Activated T-helper 2 cell treated with anti-CD3 and anti-CD28 coated beads, Interferon-gamma antibody, Interleukin-2, Interleukin-4, amounts not matched to agents 10 μg/mL and 5 μg/mL and 100 μg/mL, durations not matched to agents 14 hours and 24 hours and 36 hours (primary cell): Measurements from ENCODE around the gene DLG2. TPM values are rescaled to one million over a fixed set of nuclear protein-coding genes. Genes with fewer than 3 reads are reported as not detected.

ENCODE experiments used
- DNase-seq: peaks from one replicate; pipeline ENCODE4 v3.0.0; 2021; ENCODE audit warnings: low spot score
- H3K27ac Mint-ChIP-seq: one replicate; pipeline ENCODE4 v1.8.0; 2021; ENCODE audit warnings: mixed read lengths
- H3K27me3 Mint-ChIP-seq: one replicate; pipeline ENCODE4 v1.8.0; 2021; ENCODE audit warnings: low read depth, mixed read lengths
- H3K36me3 Mint-ChIP-seq: one replicate; pipeline ENCODE4 v1.8.0; 2021; ENCODE audit warnings: low read depth, mixed read lengths
- H3K4me1 Mint-ChIP-seq: one replicate; pipeline ENCODE4 v1.8.0; 2021; ENCODE audit warnings: low read depth, mixed read lengths
- H3K4me3 Mint-ChIP-seq: one replicate; pipeline ENCODE4 v1.8.0; 2021; ENCODE audit warnings: low read depth, mild to moderate bottlenecking, moderate library complexity, mixed read lengths
- H3K9me3 Mint-ChIP-seq: one replicate; pipeline ENCODE4 v1.8.0; 2021; ENCODE audit warnings: mixed read lengths
- intact Hi-C: fragments of 100-400 bp; cut with micrococcal nuclease; formaldehyde crosslinking; loops from one replicate; pipeline ENCODE4 v1.15.1; 2023
- total RNA-seq: library from RNA; stranded (reverse); gene quantifications from 2 replicates; pipeline ENCODE4 v1.2.3, GENCODE V29; 2022

The DLG2 gene
- total RNA-seq, 1 donor from 2014 or later, result 1.8 TPM

DNA sequence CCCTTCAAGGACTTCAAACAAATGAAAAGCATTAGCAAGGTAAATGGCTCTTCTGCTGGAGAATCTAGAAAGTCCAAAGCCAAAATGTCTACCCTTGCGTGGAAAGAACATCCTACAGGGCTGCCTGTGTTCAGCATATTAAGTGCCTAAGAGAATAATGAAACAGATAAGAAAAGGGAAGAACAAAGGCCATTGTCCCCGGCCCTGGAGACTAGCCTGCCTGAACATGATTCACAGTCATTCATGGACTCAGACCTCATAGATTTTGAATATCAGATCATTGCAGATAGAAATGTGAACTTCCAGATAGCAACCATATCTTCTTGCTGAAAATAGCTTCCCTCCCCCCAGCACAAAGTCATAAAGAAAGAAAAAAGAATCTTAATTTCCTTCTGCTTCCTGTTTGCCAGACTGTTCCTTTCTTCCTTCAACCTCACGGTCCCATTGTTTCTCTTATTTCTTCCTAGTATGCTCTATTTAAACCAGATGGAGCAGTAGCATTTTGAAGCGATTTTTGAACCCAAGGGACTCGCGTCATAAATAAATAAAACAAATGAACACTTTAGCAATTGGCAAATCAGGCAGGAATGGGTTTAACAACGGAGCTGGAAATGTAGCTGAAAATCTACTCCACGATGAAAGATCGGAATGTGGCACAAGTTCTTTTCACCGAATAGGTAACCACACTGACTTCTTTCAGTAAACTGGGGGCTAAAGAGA is 1932.8 kb downstream of the DLG2 start:
- no peaks in the 10 kb centered on the region for H3K4me1 Mint-ChIP-seq
- no peaks in the 10 kb centered on the region for H3K36me3 Mint-ChIP-seq
- no peaks in the 10 kb centered on the region for H3K27me3 Mint-ChIP-seq
- intact Hi-C loops, result no loop called here
- no peak overlapping the region for H3K27ac Mint-ChIP-seq
- no peak for DNase-seq
- no peaks in the 10 kb centered on the region for H3K9me3 Mint-ChIP-seq
- no peak overlapping the region for H3K4me3 Mint-ChIP-seq

DNA sequence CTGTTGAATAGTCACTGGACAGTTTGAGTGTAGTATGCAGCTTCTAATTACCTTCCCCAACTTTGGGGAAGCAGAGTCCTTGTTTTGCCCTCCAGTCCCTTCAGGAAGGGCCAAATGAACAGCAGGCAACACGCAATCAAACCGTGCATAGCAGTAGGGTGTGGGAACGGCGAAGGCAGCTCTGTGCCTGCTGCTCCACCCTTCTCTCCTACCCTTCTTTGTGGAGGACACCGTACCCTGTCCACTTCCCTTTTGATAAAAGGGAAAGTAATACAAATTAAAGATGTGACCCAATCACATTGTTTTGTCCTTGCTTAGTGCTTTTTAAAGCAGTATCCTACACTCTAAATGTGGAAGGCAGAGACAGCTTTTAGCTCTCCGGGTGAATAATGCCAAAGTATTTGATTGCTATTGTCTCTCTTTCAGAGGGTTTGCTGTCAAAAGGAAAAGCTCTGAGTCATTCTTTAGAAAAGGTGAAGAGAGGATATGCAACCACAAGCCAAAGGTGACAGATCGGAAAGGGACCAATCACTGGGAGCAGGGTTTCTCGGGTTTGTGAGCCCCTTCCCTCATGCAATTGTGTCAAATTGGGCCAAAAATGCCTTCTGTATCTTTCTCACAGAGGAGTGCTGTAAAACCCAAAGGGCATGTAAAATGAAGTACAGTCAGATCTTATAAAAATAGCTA is 1933.7 kb downstream of the DLG2 start:
- no peaks in the 10 kb centered on the region for H3K27me3 Mint-ChIP-seq
- intact Hi-C loops, result no loop called here

GRCh38 chr11:83692675-83693074 is 1934.5 kb downstream of the DLG2 start:
- no peaks in the 10 kb centered on the region for H3K36me3 Mint-ChIP-seq
- intact Hi-C loops, result no loop called here
- no peaks in the 10 kb centered on the region for H3K4me1 Mint-ChIP-seq
- H3K27ac Mint-ChIP-seq, result no peak overlapping the region
- DNase-seq, result no peak
- H3K9me3 Mint-ChIP-seq, result no peaks in the 10 kb centered on the region
- no peak overlapping the region for H3K4me3 Mint-ChIP-seq
- no peaks in the 10 kb centered on the region for H3K27me3 Mint-ChIP-seq

More for the DNA sequence above, 1933.7 kb downstream of the DLG2 start:
- Mint-ChIP-seq H3K27ac (no peak overlapping the region), H3K36me3 (no peaks in the 10 kb centered on the region), H3K4me1 (no peaks in the 10 kb centered on the region), H3K4me3 (no peak overlapping the region), H3K9me3 (no peaks in the 10 kb centered on the region)
- DNase-seq, result no peak

DNA sequence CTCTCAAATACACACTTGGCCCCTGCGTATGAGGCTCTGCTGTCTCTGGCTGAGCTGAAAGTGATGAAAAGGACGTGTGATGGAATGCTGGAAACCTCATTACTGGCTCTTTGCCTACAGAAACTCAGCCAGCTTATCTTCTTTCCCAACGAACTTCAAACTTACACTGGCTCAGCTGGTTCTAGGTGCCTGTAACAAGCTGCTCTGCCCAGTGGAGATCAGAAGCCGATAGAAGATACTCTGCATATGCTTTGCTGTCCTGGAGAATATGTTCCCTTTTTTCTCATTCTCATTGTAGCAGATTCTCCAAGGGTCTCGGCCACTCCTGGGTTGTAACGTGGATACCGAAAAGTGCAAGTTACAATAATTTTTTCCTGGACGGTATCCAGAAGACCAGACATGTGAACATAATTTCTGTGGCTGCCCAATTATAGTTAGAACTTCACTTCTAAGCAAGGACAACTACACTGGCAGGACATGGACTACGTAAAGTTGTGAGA is 1935.6 kb downstream of the DLG2 start:
- DNase-seq, result no peak
- H3K27ac Mint-ChIP-seq, result no peak overlapping the region
- no peak overlapping the region for H3K4me3 Mint-ChIP-seq
- no peaks in the 10 kb centered on the region for H3K27me3 Mint-ChIP-seq
- no peaks in the 10 kb centered on the region for H3K4me1 Mint-ChIP-seq
- no peaks in the 10 kb centered on the region for H3K9me3 Mint-ChIP-seq
- intact Hi-C loops, result no loop called here
- H3K36me3 Mint-ChIP-seq, result no peaks in the 10 kb centered on the region

GRCh38 chr11:83689144-83689780 is 1937.9 kb downstream of the DLG2 start:
- Mint-ChIP-seq H3K27ac (no peak overlapping the region), H3K4me3 (no peak overlapping the region), H3K36me3 (no peaks in the 10 kb centered on the region), H3K27me3 (no peaks in the 10 kb centered on the region), H3K9me3 (no peaks in the 10 kb centered on the region), H3K4me1 (no peaks in the 10 kb centered on the region)
- DNase-seq, result no peak
- intact Hi-C loops, result no loop called here

DNA sequence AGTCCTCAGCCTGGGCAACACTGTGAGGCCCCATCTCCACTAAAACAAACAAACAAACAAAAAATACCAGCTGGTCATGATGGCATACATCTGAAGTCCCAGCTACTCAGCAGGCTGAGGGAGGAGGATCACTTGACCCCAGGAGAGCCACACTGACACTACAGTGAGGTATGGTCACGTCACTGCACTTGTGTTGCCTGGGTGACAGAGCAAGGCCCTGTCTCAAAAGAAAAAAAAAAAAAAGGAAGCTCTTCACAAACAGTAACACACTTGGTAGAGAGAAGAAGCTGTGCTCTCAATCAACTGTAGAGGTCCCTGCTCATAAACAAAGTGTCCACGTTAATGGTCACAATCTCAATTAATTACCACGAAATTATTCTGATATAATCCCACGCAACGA is 1939.4 kb downstream of the DLG2 start:
- intact Hi-C loops, result no loop called here
- H3K4me3 Mint-ChIP-seq, result no peak overlapping the region
- no peaks in the 10 kb centered on the region for H3K4me1 Mint-ChIP-seq
- no peaks in the 10 kb centered on the region for H3K9me3 Mint-ChIP-seq
- no peaks in the 10 kb centered on the region for H3K27me3 Mint-ChIP-seq
- no peak overlapping the region for H3K27ac Mint-ChIP-seq
- no peak for DNase-seq
- no peaks in the 10 kb centered on the region for H3K36me3 Mint-ChIP-seq

DNA sequence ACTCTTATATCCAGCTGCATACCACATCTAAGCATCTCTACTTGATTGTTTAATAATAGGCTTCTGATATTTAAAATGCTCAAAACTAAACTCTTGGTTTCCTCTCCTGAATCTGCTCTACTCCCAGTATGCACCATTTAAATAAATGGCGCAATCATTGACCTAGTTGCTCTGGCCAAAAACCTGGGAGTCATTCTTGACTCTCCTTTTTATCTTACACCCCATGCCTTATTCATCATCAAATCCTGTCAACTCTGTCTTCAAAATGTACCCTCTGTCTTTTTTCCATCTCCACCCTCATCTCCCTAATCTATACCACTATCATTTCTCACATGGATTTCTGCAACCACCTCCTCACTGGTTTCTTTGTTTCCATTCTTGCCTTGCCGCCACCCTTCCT is 1941.4 kb downstream of the DLG2 start:
- intact Hi-C loops, result no loop called here
- no peaks in the 10 kb centered on the region for H3K4me1 Mint-ChIP-seq

DNA sequence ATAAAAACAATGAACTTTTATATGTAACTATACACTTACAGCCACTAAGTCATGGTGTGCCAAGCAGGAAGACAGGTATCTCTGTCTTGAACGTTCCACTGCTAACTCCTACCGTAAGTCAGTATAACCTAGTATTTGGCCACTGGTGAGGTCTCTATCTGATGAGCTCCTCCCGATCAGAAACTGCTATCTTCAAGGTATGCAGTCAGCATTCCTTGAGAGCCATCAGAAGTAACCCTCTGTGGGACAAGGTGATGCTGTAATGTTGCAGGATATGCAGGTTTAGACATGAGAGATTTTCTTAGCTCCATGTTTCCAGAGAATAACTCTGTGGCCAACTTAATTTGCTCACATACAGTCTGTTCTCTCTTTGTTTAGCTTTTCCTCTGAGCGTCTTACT is 1943.1 kb downstream of the DLG2 start:
- Mint-ChIP-seq H3K4me1 (no peaks in the 10 kb centered on the region), H3K9me3 (no peaks in the 10 kb centered on the region), H3K27ac (no peak overlapping the region), H3K36me3 (no peaks in the 10 kb centered on the region), H3K4me3 (no peak overlapping the region), H3K27me3 (no peaks in the 10 kb centered on the region)
- DNase-seq, result no peak
- intact Hi-C loops, result no loop called here

More for the DNA sequence above, 1941.4 kb downstream of the DLG2 start:
- no peak for DNase-seq
- Mint-ChIP-seq H3K27me3 (no peaks in the 10 kb centered on the region), H3K27ac (no peak overlapping the region), H3K4me3 (no peak overlapping the region), H3K9me3 (no peaks in the 10 kb centered on the region), H3K36me3 (no peaks in the 10 kb centered on the region)

DNA sequence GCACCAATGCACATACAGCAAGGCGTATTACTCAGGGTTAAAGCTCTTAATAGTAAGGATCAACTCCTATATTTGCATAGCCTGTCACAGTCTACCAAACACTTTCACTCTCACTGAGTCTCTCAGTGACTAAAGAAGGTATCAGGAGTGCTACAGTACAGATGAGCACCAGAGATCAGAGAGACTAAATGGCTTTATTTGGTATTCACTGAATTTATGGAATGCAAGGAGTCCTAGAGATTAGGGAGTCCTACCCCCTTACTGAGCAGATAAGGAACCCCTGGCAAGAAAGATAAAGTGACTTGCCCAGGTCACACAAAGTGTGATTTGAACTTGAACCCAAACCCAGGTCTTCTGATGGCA is 1944.6 kb downstream of the DLG2 start:
- H3K36me3 Mint-ChIP-seq, result no peaks in the 10 kb centered on the region
- no peak overlapping the region for H3K27ac Mint-ChIP-seq
- no peaks in the 10 kb centered on the region for H3K9me3 Mint-ChIP-seq
- H3K4me1 Mint-ChIP-seq, result no peaks in the 10 kb centered on the region
- intact Hi-C loops, result no loop called here
- DNase-seq, result no peak
- H3K4me3 Mint-ChIP-seq, result no peak overlapping the region
- no peaks in the 10 kb centered on the region for H3K27me3 Mint-ChIP-seq

- Mint-ChIP-seq H3K9me3 (no peaks in the 10 kb centered on the region), H3K4me3 (no peak overlapping the region), H3K27me3 (no peaks in the 10 kb centered on the region), H3K27ac (no peak overlapping the region), H3K4me1 (no peaks in the 10 kb centered on the region), H3K36me3 (no peaks in the 10 kb centered on the region)
- DNase-seq, result no peak
- intact Hi-C loops, result no loop called here
Observed at GRCh38 chr11:83681906-83682610, 1945.1 kb downstream of the DLG2 start.

GRCh38 chr11:83681031-83681781 is 1945.9 kb downstream of the DLG2 start:
- Mint-ChIP-seq H3K27me3 (no peaks in the 10 kb centered on the region), H3K36me3 (no peaks in the 10 kb centered on the region), H3K27ac (no peak overlapping the region), H3K4me3 (no peak overlapping the region), H3K9me3 (no peaks in the 10 kb centered on the region), H3K4me1 (no peaks in the 10 kb centered on the region)
- intact Hi-C loops, result no loop called here
- no peak for DNase-seq

GRCh38 chr11:83680321-83680720 is 1946.8 kb downstream of the DLG2 start:
- no peaks in the 10 kb centered on the region for H3K27me3 Mint-ChIP-seq
- H3K4me3 Mint-ChIP-seq, result no peak overlapping the region
- no peak for DNase-seq
- no peaks in the 10 kb centered on the region for H3K4me1 Mint-ChIP-seq
- no peaks in the 10 kb centered on the region for H3K9me3 Mint-ChIP-seq
- intact Hi-C loops, result no loop called here
- H3K27ac Mint-ChIP-seq, result no peak overlapping the region
- no peaks in the 10 kb centered on the region for H3K36me3 Mint-ChIP-seq
